ENCODE data around the gene COTL1.

COTL1 gene

DNA sequence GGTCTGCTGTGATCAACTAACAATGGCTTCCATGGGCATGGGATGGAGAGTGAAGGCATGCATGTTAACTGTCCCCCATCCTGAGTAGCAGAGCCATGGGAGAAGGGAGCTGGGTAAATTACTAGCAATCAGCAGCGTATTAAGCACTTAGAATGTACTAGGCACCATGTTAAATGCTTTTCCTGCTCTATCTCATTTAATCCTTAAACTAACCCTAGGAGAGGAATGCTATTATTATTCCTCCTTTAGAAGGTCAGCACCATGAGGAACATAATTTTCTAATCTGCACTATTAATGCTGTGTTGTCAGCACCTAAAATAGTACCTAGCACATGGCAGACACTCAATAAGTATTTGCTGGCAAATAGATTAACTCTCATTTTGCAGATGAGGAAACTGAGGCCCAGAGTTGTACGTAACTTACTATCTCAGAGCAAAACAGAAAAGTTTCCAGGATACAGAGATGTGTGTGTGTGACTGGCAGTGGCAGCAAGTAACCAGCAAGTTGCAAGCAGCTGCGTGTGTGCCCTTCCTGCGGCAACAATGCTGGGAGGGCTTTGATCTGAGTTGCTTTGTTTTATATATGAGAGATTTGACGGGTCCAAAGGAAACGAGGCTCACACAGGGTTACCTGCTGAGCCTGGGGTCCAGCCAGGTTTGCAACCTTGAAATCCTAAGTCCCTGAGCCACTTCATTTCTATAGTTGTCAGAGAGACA is 23.9 kb upstream of the COTL1 start:
- Histone ChIP-seq H3K27me3 (no peaks in the 10 kb centered on the region), H3K4me1 (ENCODE audit: control insufficient read depth in 1 of 2, insufficient read depth in 1 of 2, low read depth in 1 of 2, low read length in 1 of 2) (peaks cover 57 to 63% of the 10 kb centered on the region in 2 experiments), H3K9me3 (no peaks in the 10 kb centered on the region), H3K4me3 (ENCODE audit: low read depth in 1 of 2, low read length in 1 of 2) (no peak overlapping the region), H3K36me3 (no peaks in the 10 kb centered on the region), H3K27ac (peak overlapping the region; percentile 79)
- TF ChIP-seq, protein P1, sequence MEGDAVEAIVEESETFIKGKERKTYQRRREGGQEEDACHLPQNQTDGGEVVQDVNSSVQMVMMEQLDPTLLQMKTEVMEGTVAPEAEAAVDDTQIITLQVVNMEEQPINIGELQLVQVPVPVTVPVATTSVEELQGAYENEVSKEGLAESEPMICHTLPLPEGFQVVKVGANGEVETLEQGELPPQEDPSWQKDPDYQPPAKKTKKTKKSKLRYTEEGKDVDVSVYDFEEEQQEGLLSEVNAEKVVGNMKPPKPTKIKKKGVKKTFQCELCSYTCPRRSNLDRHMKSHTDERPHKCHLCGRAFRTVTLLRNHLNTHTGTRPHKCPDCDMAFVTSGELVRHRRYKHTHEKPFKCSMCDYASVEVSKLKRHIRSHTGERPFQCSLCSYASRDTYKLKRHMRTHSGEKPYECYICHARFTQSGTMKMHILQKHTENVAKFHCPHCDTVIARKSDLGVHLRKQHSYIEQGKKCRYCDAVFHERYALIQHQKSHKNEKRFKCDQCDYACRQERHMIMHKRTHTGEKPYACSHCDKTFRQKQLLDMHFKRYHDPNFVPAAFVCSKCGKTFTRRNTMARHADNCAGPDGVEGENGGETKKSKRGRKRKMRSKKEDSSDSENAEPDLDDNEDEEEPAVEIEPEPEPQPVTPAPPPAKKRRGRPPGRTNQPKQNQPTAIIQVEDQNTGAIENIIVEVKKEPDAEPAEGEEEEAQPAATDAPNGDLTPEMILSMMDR (IDR thresholded peaks at IDR 0.05) = no peak

DNA sequence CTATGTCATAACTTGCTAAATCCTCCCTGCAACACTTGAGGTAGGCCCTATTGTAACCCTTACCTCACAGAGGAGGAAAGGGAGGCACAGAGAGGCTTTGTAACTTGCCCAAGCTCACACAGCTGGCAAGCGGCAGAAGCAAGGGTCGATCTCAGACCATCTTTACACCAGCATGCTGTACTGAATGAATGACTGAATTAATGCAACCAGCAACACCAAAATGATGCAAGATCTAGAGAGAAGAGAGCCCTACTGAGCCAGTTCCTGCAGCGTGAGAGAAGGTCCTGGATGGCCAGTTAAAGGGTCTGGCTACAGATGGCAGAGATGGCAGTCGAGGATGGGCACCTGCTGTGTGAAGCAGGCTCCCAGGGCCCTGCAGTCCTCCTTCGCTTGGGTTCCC is 22.3 kb upstream of the COTL1 start:
- peak overlapping the region; percentile 79 for H3K27ac ChIP-seq
- no peaks in the 10 kb centered on the region for H3K36me3 ChIP-seq
- TF ChIP-seq, protein P1 (IDR thresholded peaks at IDR 0.05) = no peak
- no peaks in the 10 kb centered on the region for H3K27me3 ChIP-seq
- H3K9me3 ChIP-seq = no peaks in the 10 kb centered on the region
- H3K4me1 ChIP-seq (ENCODE audit: control insufficient read depth in 1 of 2, insufficient read depth in 1 of 2, low read depth in 1 of 2, low read length in 1 of 2) = peaks cover 51 to 54% of the 10 kb centered on the region in 2 experiments
- H3K4me3 ChIP-seq (ENCODE audit: low read depth in 1 of 2, low read length in 1 of 2) = no peak overlapping the region

GRCh38 chr16:84638231-84638806 is 20.4 kb upstream of the COTL1 start:
- TF ChIP-seq, protein P1 (IDR thresholded peaks at IDR 0.05) = no peak
- no peaks in the 10 kb centered on the region for H3K36me3 ChIP-seq
- H3K4me1 ChIP-seq (ENCODE audit: control insufficient read depth in 1 of 2, insufficient read depth in 1 of 2, low read depth in 1 of 2, low read length in 1 of 2) = peaks cover 36 to 37% of the 10 kb centered on the region in 2 experiments

GRCh38 chr16:84637709-84638108 is 19.8 kb upstream of the COTL1 start:
- H3K27ac ChIP-seq = no peak overlapping the region
- no peaks in the 10 kb centered on the region for H3K27me3 ChIP-seq
- H3K36me3 ChIP-seq = no peaks in the 10 kb centered on the region
- TF ChIP-seq, protein P1 (IDR thresholded peaks at IDR 0.05) = no peak
- H3K4me3 ChIP-seq (ENCODE audit: low read depth in 1 of 2, low read length in 1 of 2) = no peak overlapping the region
- peaks cover 31 to 32% of the 10 kb centered on the region in 2 experiments for H3K4me1 ChIP-seq (ENCODE audit: control insufficient read depth in 1 of 2, insufficient read depth in 1 of 2, low read depth in 1 of 2, low read length in 1 of 2)
- H3K9me3 ChIP-seq = no peaks in the 10 kb centered on the region

More at GRCh38 chr16:84638231-84638806, 20.4 kb upstream of the COTL1 start:
- Histone ChIP-seq H3K9me3 (no peaks in the 10 kb centered on the region), H3K27ac (no peak overlapping the region), H3K4me3 (ENCODE audit: low read depth in 1 of 2, low read length in 1 of 2) (no peak overlapping the region), H3K27me3 (no peaks in the 10 kb centered on the region)

DNA sequence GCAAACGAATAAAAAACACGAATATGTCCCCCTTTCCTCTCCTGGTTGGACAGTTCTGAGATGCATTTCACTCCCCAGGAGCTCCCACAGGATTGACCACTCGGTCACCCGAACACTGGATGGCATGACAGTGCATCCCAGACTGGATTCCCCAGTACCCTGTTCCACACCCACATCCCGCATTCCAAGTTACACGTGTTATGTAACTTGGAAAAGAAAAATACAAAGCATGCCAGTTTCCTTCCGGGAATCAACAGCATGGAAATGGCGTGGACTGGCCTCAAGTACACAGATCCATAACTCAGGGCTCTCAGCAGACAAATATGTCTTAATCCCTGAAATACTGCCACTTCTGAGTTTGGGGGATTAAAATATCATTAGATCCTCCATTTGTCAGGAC is 17.8 kb upstream of the COTL1 start:
- H3K4me3 ChIP-seq (ENCODE audit: low read depth in 1 of 2, low read length in 1 of 2) = no peak overlapping the region
- no peaks in the 10 kb centered on the region for H3K36me3 ChIP-seq
- H3K9me3 ChIP-seq = no peaks in the 10 kb centered on the region
- H3K27me3 ChIP-seq = no peaks in the 10 kb centered on the region
- TF ChIP-seq, protein P1 (IDR thresholded peaks at IDR 0.05) = no peak
- no peak overlapping the region for H3K27ac ChIP-seq
- H3K4me1 ChIP-seq (ENCODE audit: control insufficient read depth in 1 of 2, insufficient read depth in 1 of 2, low read depth in 1 of 2, low read length in 1 of 2) = peaks cover 30 to 32% of the 10 kb centered on the region in 2 experiments
